GM21390 (cell line): ENCODE measurements around the gene OTUD6A.
"Not testable (repeated sequence)": the region's sequence is repeated elsewhere in the genome, so short reads cannot be mapped to it uniquely, and the experiment has no call there.

Experiments used
- ATAC-seq: cut with Tn5 transposase; IDR thresholded peaks from one replicate; pipeline ENCODE4 v1.9.1; 2021; ENCODE audit not compliant: unreplicated experiment

The OTUD6A gene

DNA sequence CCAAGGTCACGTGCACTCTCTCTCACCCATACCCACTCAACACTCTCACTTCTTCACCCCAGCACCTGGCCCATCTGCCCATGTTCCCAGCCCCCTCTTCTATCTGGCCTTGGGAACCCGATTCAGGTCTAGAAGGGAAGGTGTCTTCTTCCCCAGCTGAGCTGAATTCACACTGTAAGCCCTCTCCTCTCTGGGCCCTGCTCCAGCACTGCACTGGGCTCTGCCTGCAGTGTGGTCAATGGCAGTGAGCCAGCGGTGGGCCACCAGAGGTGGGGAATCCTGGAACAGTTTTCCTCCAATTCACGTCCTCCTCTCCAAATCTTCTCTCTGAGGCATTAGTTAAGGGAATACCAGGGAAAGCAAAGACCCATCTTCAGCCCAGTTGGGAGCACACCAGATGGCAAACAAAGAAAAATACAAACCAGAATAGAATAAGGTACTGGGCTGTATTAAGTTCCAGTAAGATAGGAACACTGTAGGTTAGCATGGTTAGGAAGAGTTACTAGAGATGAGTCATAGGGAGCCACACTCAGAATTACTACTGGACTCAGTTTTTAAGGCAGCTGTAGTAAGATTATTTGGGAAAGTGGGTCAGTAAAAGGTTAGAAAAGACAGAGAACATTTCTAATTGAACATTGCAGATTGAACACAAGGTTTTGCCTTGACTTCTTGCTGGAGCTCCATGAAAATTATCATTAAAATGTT, 17.6 kb upstream of the OTUD6A start:
- no peak for ATAC-seq

DNA sequence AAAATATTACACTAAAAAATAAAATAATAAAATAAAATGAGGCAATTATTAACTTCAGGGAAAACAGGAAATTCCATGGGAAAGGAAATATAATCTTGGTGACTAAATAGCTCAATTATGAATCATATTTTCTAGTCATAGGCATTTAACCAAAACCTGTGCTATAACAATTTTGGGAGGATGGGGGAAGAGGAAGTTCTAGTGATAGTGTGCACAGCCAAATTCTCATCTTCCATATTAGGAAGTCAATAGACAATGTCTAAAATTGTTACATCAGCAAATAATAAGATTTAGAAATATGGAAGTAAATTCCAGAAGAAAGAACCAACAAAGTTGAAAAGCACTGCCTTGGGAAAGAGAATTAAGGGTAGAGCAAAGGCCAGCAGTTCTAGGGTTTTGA, 15.3 kb upstream of the OTUD6A start:
- ATAC-seq, result no peak

DNA sequence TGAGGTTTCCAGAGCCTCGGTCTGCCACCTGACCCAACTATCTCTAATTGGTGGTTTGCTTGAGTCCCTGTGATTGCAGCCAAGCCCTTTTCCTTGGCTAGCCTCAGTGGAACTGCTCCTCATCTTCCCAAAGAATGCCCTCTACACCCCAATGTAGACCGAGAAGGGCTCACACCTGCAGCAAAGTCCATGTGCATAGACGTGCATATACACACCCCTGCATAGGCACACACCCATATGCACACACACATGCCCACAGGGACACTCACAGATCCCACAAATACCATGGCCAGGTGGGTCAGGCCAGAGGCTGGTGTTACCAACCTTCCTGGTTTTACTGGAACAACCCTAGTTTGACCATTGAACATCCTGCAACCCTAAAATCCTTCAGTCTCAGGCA, 12.9 kb upstream of the OTUD6A start:
- ATAC-seq, result no peak

DNA sequence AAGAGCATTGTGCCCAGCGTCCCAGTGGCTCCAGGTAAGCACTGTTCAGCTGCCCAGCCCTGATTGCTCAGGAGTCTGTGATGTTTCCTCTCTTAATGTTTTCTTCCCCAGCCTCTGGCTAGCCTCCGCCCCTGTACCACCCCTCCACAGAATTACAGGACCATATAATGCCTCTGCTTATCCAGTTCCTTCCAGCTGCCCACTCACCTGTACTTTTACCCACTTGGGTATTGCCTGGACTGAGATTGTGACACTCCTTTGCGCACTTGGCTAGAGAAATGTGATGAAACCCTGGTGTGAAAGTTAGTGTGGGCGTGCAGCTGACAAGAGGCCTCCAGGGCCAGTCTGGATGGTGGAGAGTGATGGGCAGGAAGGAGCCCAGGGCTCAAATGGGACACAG, 12.3 kb upstream of the OTUD6A start, which contains the start of gene AWAT2:
Gene AWAT2, minus strand, starts transcription at position 14 of the 400 bp plus-strand sequence. Its CDS starts 6 bp downstream, at position 8.
- ATAC-seq, result no peak

DNA sequence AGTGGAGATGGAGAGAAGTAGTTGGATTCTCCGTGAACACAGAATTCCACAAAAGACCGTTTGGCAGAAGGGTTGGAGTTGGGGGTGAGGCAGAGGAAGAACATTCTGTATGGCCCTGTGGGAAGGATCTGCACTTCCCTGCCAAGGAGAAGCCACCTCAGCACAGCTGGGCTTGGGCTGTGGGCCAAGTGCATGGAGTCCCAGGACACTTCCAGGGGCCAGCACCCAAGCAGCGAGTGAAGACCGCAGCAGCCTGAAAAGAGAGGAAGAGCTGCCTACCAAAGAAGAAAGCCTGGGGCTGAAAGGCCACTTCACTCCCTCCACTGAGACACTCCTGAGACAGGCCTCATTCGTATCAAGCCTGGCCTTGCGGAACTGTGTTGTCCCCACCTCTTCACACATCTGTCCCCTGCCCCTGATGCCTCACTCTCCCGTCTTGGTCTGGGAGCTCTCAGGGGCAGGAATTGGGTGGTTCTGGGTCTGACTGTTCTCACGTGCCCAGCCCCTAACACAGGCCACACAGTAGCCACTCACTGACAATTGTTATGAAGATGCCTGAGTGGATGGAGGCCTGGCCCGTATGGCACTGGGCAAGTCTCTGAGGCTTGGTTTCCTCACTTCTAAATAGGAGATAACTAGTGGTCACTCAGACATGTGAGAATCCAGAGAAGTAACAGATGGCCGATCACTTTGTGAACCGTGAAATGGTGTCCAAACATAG, 9.2 kb upstream of the OTUD6A start:
- ATAC-seq, result no peak

DNA sequence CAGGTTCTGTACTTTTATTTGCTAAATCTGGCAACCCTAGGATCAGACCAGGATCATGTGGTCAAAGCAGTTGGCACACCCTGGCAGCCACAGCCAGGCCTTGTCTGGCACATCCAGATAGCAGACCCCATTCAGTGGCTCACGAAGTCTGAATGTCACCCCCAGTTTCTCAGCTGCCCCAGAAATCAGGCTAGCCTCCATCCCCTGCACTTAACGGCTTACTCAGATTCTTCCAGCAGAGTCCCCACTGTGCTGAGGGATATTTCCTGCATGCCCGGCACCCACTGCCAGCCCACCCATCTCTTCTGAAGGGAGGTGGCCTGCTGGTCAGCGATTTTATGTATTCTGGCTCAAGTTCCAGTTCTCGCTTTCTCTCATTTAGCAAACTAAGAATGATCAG, 7.9 kb upstream of the OTUD6A start:
- ATAC-seq, result no peak

DNA sequence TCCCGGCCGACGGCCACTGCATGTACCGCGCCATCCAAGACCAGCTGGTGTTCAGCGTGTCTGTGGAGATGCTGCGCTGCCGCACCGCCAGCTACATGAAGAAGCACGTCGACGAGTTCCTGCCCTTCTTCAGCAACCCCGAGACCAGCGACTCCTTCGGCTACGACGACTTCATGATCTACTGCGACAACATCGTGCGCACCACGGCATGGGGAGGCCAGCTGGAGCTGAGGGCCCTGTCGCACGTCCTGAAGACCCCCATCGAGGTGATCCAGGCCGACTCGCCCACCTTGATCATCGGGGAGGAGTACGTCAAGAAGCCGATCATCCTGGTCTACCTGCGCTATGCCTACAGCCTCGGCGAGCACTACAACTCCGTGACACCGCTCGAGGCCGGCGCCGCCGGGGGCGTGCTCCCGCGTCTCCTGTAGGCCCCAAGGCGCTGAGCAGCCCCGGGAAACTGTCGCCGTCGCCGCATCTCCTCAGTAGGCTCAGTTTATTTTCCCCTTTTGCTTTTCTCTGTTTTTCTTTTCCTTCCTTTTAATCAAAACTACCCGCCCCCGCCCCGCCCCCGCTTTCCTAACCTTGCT, 799 bp downstream of the OTUD6A start:
- ATAC-seq, result no peak

DNA sequence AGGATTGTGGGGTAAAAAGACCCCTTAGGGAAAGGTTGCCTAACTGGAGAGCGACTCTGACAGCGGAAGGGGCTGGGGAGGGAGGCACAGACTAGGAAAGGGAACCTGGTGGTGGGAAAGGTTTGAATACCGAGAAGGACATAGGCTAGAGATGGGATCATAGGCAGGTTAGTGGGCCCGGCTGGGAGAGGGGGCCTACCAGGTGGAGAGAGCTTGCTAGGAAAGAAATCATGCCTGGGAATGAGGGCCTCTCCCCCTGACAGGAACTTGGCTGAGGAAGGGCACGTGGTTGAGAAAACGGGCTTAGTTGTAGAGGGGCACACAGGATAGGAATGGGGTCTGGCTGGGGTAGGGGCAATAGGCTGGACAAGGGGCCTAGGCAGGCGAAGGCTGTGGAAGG, 4.4 kb downstream of the OTUD6A start:
- ATAC-seq, result no peak

DNA sequence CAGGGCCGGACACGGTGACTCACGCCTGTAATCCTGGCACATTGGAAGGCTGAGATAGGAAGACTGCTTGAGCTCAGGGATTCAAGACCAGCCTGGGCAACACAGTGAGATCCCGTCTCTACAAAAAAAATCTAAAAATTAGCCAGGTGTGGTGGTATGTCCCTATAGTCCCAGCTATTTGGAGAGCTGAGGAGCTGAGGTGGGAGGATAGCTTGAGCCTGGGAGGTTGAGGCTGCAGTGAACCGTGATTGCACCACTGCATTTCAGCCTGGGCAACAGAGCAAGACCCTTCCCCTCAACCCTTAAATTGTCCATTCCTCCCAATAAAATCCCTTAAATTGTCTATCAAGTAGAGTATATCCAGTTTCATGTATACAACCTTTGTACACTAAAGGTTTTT, 17.0 kb downstream of the OTUD6A start:
- no peak for ATAC-seq

DNA sequence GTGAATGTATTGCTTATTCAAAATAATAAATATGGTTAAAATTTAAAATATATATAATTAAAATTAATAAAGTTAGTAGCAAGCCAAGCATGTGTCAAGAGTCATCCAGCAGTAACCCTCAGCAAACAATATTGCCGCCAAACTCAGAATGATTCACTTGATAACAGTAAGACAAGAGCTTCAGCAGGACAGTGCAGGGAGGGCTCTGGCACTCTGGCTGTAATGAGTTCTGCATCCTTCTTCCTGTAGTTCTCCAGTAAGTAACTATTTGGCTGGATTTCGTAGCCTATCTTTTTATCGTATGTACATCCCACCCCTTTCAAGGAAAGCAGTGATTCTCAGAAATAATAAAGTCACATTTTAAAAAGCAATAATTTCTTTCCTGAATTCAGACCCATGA, 17.6 kb downstream of the OTUD6A start:
- no peak for ATAC-seq

DNA sequence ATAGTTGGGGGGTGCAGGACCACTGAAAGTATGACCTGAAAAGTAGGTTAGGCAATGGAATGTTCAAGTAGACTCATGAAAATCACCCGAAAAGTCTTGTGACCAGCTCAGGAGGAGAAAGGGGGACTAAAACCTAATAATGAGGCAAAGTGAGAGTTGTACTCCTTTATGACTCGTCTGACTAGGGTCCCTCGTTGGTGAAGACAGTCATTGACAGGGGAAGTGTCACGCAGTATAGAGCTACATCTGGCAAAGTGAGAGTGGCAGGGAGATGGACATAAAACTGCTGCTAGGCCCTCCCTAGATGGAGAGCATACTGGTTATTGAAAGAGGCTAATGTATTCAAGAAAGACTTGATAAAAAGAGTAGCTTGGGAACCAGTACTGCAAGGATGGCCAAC, 20.5 kb downstream of the OTUD6A start:
- ATAC-seq, result no peak

DNA sequence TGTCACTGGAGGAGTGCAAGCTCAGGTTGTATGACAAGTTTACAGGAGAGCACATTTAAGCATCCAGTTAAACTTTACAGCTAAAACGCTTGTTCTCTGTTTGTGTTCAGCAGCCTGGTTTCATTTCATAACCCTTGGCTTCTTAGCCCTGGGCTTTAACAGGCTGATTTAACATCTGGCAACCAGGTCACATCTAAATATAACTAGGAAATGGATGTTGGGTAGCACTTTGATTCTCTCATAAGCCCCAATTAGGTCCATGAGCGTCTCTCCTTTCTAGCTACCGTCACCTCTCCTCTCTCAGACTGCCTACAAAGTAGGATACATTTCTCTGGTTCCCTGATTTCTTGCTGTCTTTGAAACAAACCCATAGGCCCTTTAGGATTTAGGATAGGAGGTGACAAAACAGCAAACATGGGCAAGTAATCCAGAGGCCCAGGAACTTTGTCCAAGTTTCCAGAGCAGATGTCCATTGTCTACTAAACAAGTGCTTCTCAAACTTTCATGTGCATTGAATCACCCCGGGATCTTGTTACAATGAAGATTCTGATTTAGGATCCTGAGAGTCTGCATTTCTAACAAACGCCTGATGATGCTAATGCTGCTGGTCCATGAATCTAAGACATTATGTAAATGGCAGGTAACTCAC, 22.5 kb downstream of the OTUD6A start:
- ATAC-seq, result no peak

DNA sequence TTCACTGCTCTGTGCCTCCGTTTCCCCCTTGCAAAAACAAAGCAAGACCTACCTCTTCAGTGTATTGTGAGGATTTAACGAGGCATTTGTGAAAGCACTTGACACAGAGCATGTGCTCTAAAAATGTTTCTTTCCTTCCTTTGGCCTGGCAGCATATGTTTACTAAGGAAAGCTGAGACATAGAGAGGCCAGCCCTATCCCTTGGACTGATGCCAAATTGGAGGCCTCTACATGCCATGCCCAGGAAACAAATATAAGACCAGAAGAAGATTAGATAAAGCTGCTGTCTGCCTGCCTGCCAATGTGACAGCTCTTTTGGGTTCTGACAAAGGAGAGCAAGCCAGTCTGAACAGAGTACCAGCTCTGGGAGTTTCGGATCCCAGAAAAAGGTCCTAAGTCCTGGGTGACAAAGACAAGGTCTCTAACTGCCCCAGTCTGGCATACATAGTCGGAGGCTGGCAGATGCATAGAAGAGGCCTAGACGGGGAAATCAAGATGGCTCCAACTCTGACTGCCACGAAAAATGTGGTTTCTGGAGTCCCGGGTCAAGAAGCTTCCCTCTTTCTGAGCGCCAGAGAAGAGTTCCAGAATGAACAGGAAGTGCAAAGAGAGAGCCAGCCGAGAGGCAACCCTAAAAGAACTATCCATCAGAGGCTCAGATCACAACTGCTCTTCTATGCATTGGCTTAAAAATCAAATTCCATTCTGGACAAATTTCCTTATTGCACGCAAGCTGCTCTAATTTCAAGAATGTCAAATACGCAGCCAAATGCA, 25.8 kb downstream of the OTUD6A start:
- no peak for ATAC-seq

DNA sequence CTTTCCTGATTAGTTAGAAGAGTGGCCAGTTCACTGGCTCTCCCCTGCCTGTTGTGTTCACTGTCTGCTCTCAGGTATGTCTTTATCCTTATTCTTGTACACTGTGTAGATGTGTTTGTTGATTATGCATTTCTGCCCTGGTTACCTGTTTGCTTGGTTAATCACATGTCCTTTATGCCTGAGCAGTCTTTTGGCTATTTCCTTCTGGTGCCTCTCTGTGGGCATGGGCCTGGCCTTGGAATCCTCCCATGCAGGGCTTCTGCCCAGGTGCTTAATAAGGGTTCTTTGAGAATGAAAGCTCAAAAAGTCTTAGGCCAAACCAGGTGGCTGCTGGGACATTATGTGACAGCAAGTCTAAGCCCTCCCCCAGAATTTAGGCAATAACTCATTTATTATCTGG, 26.5 kb downstream of the OTUD6A start:
- no peak for ATAC-seq

DNA sequence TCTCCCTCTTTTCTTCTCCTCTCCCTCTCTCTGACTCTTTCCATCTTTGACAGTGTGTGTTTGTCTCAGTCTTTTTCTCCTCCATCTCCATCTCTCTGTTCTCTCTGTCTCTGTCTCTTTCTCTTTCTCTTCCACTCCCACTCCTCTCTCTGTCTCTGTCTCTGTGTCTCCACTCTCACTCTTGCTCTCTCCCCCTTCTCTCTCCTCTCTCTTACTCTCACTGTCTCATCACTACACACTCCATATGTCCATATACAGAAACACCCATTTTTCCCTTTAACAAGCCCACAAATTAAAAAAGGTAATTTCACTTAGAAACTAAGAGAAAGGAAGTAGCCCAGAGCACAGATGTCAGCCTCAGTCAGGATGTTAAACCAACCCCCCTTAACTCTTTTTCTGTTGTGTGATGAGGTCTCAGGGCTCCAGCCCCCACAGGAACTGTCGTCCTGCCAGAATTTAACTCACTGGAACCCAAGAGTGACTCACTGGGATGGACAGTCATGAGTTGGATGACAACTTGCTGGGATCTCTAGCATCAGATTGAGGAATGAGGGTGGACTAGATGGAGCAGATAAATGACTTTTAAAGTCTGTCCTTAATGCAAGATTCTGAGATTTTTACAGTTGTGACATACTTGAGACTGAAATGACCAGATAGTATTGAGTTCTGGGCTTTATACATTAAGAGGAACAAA, 27.5 kb downstream of the OTUD6A start:
- ATAC-seq, result no peak

DNA sequence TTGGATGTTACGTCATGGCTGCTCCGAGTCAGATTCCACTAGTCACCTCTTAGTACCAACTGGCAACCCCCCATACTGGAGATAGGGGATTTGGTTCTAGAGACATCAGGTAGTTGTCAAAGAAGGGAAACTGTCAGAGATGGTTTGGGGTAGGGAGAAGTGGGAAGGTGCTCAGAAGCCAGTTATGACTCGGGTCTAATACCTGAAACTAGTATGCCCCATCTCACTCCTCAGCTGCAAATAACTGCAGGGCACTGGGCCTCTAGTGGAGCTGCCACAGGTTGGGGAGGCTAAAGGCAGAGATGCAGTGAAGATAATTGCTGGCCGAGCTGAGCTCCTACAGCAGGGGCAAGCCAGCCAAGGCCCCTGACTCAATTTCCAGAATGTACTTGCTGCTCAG, 30.0 kb downstream of the OTUD6A start:
- ATAC-seq, result peak; percentile 74

DNA sequence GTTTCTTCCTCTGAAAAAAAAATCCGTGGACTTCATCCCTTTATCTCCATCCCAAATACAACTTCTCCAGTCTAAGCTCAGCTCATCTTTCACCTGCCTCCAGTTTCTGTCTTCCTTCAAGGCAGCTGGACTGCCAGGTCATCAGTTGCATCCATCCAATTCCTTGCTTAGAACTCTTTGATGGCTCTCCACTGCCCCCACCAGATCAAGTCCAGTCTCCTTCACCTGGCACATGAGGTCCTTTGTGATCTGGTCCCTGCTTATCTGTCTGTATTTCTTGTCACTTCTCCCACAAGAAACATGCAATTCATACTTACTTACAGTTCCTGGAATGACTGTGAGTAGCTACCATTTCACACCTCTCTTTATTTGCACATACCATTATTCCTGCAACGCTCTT, 33.8 kb downstream of the OTUD6A start:
- ATAC-seq, result no peak

DNA sequence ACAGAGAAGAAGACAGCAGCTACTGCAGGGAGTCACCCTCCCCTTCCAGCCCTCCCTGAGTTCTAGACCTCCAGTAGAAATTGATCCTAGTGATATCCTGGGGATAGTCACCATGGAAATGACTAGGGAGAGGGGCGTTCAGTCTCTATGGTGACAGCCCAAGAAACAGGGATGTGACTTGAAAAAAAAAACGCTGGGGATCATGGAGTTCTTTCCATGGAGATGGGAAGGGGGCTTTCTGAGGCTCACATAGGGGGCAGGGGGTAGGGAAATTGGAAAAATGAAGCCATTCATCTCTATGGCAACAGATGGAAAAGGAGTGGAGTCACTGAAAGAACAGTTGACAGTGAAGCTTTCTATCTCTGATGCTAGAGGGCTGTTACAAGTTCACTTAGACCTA, 43.0 kb downstream of the OTUD6A start:
- no peak for ATAC-seq

DNA sequence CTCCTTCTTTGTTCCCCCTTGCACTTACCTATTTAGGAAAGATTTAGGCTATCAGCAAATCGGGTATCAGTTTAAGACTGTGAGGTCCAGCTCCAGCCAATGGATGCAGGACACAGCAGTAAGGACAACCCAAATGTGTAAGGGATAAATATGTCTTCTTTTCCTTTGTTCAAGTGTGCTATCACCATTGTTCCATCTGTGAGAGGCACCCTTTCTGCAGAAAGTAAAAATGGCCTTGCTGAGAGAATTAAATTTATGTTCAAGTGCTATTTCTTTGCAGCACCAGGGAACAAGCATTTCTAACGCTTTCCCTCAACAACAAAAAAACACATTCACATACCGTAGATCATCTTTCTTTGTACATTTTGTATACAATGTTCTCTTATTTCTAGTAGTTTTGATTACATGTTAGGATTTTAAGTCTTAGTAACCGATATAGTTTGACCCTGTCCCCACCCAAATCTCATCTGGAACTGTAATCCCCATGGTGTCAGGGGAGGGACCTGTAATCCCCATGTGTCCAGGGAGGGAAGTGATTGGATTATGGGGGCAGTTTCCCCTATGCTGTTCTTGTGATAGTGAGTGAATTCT, 49.3 kb downstream of the OTUD6A start:
- ATAC-seq, result not testable (repeated sequence)
